IMR-90 (cell line): Measurements from ENCODE around the gene TMEM62.

Source experiments
- CEBPB ChIP-seq: IDR thresholded peaks from 2 replicates; pipeline ENCODE4 v1.6.1; 2012; ENCODE audit warnings: low read depth, low read length, improper control_type of control experiment
- MAFK ChIP-seq: IDR thresholded peaks from 2 replicates; pipeline ENCODE4 v1.6.1; 2012; ENCODE audit warnings: low read depth, low read length, improper control_type of control experiment
- POLR2A ChIP-seq: IDR thresholded peaks from 2 replicates; pipeline ENCODE4 v1.6.1; 2012; ENCODE audit warnings: mild to moderate bottlenecking, low read depth, low read length
- RAD21 ChIP-seq: IDR thresholded peaks from 2 replicates; pipeline ENCODE4 v1.6.1; 2012; ENCODE audit warnings: low read length, improper control_type of control experiment
- RCOR1 ChIP-seq: IDR thresholded peaks from 2 replicates; pipeline ENCODE4 v1.6.1; 2012; ENCODE audit warnings: mild to moderate bottlenecking, low read length, improper control_type of control experiment; ENCODE audit not compliant: insufficient replicate concordance
- RFX5 ChIP-seq: IDR thresholded peaks from 2 replicates; pipeline ENCODE4 v1.8.0; 2012; ENCODE audit warnings: low read depth, mild to moderate bottlenecking, low read length, moderate library complexity
- SMC3 ChIP-seq: fragments of 150-350 bp; IDR thresholded peaks from 2 replicates; pipeline ENCODE4 v1.6.1; 2016; ENCODE audit warnings: low read depth, mild to moderate bottlenecking, antibody characterized with exemption, low read length, moderate library complexity
- TF ChIP-seq, protein P1 (sequence below): conservative IDR thresholded peaks from 2 replicates; pipeline ENCODE4 v1.5.1; 2012; ENCODE audit warnings: mild to moderate bottlenecking, low read depth, low read length, improper control_type of control experiment
- TF ChIP-seq, protein P2 (sequence below): fragments of 150-350 bp; IDR thresholded peaks from 2 replicates; pipeline ENCODE4 v1.6.1; 2017; ENCODE audit warnings: mild to moderate bottlenecking, antibody characterized with exemption, low read length, low read depth
- TF ChIP-seq, protein P3 (sequence below): fragments of 150-350 bp; IDR thresholded peaks from 2 replicates; pipeline ENCODE4 v1.6.1; 2016; ENCODE audit warnings: low read depth, mild to moderate bottlenecking, low read length, moderate library complexity, borderline replicate concordance

DNA sequence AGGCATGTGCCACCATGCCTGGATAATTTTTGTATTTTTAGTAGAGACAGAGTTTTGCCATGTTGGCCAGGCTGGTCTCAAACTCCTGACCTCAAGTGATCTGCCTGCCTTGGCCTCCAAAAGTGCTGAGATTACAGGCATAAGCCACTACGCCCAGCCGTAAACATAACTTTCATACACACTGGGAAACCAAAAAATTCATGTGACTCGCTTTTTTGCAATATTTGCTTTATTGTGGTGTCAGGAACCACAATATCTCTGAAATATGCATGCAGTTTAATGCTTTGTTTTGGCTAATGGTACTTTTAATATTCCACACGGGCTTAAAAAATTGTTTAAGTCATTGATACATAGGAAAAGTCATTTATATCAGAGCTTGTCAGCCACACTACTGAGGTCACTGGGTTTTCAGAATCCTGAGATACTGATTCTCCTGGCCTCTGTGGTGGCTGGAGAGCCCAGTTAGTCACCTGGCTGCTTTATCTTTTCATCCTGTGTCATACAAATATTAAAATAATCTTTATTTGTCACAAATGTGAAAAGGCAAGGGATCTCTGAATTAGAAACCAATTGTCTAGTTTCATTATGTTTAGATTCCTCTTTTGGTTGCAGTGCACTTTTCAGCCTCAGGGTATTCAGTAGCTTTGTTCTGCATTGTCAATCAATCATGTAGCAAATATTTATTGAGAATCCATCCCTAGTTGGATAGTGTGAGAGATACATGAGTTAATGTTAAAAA lies 10.0 kb downstream of the TMEM62 start:
- TF ChIP-seq POLR2A, result no peak
- TF ChIP-seq RFX5, result no peak
- TF ChIP-seq, protein P1, sequence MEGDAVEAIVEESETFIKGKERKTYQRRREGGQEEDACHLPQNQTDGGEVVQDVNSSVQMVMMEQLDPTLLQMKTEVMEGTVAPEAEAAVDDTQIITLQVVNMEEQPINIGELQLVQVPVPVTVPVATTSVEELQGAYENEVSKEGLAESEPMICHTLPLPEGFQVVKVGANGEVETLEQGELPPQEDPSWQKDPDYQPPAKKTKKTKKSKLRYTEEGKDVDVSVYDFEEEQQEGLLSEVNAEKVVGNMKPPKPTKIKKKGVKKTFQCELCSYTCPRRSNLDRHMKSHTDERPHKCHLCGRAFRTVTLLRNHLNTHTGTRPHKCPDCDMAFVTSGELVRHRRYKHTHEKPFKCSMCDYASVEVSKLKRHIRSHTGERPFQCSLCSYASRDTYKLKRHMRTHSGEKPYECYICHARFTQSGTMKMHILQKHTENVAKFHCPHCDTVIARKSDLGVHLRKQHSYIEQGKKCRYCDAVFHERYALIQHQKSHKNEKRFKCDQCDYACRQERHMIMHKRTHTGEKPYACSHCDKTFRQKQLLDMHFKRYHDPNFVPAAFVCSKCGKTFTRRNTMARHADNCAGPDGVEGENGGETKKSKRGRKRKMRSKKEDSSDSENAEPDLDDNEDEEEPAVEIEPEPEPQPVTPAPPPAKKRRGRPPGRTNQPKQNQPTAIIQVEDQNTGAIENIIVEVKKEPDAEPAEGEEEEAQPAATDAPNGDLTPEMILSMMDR, result no peak
- TF ChIP-seq SMC3, result no peak
- TF ChIP-seq, protein P2, sequence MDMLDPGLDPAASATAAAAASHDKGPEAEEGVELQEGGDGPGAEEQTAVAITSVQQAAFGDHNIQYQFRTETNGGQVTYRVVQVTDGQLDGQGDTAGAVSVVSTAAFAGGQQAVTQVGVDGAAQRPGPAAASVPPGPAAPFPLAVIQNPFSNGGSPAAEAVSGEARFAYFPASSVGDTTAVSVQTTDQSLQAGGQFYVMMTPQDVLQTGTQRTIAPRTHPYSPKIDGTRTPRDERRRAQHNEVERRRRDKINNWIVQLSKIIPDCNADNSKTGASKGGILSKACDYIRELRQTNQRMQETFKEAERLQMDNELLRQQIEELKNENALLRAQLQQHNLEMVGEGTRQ, result no peak
- TF ChIP-seq, protein P3, sequence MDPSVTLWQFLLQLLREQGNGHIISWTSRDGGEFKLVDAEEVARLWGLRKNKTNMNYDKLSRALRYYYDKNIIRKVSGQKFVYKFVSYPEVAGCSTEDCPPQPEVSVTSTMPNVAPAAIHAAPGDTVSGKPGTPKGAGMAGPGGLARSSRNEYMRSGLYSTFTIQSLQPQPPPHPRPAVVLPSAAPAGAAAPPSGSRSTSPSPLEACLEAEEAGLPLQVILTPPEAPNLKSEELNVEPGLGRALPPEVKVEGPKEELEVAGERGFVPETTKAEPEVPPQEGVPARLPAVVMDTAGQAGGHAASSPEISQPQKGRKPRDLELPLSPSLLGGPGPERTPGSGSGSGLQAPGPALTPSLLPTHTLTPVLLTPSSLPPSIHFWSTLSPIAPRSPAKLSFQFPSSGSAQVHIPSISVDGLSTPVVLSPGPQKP, result no peak
- no peak for TF ChIP-seq RAD21
- no peak for TF ChIP-seq MAFK
- no peak for TF ChIP-seq RCOR1
- no peak for TF ChIP-seq CEBPB
